Nephron progenitor cell (in vitro differentiated cells): ENCODE data around the gene PRKCZ.

Experiments used
- DNase-seq: peaks from one replicate; pipeline ENCODE4 v3.0.0; 2021
- H3K27ac Mint-ChIP-seq: 2 replicates; pipeline ENCODE4 v1.8.0; 2021; ENCODE audit warnings: mild to moderate bottlenecking, moderate library complexity, mixed read lengths
- H3K27me3 Mint-ChIP-seq: 2 replicates; pipeline ENCODE4 v1.8.0; 2021; ENCODE audit warnings: mild to moderate bottlenecking, low read depth, mixed read lengths; ENCODE audit not compliant: poor library complexity
- H3K36me3 Mint-ChIP-seq: 2 replicates; pipeline ENCODE4 v1.8.0; 2021; ENCODE audit warnings: low read depth, mixed read lengths
- H3K4me1 Mint-ChIP-seq: 2 replicates; pipeline ENCODE4 v1.8.0; 2021; ENCODE audit warnings: mixed read lengths
- H3K4me3 Mint-ChIP-seq: 2 replicates; pipeline ENCODE4 v1.8.0; 2021; ENCODE audit warnings: mild to moderate bottlenecking, moderate library complexity, mixed read lengths
- H3K9me3 Mint-ChIP-seq: 2 replicates; pipeline ENCODE4 v1.8.0; 2021; ENCODE audit warnings: mild to moderate bottlenecking, moderate library complexity, mixed read lengths
- TF ChIP-seq, protein P1 (sequence below): fragments of 200-600 bp; sonication (generic); IDR thresholded peaks from 2 replicates; pipeline ENCODE4 v1.5.0; 2021; ENCODE audit warnings: antibody characterized with exemption

Gene PRKCZ

DNA sequence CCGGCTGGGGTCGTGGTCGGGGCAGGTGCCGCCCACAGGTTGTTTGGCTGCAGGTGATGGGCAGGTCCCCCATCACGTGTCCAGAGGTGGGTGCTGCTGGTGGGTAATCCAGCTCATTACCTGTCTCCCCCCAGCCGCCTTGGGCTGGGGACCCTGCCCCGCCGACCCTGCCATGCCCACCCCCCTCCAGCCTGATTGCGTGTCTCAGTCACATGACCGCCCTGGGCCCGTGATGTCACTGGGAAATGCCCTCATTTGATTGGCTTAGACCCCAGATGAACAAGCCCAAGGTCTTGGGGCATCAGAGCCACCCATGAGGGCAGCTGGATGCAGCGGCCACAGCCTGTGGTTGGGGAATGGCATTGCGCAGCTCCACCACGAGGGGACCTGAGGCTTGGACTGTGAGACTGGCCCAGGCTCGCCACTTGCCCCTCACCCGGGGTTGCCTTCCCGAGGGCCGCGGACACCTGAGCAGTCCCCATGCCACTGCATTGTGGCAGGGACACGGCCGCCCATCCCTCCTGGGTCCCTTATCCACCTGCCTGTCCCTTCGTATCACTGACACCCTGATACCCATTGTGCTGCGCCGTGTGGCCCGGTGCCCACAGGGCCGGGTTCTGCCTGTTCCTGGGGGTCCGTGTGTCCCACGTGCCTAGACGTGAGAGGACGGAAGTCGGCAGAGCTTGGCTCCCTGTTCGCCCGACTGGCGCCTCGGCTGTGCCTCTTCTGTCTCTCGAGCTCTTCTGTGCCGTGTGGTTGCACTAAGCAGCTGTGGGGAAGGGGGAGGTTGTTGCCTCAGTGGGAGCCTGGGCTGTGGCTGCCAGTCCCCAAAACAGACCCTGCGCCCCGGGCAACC lies 76.3 kb downstream of the PRKCZ start:
- peaks cover 18% of the 10 kb centered on the region for H3K4me1 Mint-ChIP-seq
- H3K9me3 Mint-ChIP-seq, result peaks cover 8% of the 10 kb centered on the region
- peaks cover under 1% of the 10 kb centered on the region for H3K36me3 Mint-ChIP-seq
- no peaks in the 10 kb centered on the region for H3K27me3 Mint-ChIP-seq
- TF ChIP-seq, protein P1, sequence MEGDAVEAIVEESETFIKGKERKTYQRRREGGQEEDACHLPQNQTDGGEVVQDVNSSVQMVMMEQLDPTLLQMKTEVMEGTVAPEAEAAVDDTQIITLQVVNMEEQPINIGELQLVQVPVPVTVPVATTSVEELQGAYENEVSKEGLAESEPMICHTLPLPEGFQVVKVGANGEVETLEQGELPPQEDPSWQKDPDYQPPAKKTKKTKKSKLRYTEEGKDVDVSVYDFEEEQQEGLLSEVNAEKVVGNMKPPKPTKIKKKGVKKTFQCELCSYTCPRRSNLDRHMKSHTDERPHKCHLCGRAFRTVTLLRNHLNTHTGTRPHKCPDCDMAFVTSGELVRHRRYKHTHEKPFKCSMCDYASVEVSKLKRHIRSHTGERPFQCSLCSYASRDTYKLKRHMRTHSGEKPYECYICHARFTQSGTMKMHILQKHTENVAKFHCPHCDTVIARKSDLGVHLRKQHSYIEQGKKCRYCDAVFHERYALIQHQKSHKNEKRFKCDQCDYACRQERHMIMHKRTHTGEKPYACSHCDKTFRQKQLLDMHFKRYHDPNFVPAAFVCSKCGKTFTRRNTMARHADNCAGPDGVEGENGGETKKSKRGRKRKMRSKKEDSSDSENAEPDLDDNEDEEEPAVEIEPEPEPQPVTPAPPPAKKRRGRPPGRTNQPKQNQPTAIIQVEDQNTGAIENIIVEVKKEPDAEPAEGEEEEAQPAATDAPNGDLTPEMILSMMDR, result no peak
- no peak overlapping the region for H3K4me3 Mint-ChIP-seq
- DNase-seq, result no peak
- no peak overlapping the region for H3K27ac Mint-ChIP-seq

DNA sequence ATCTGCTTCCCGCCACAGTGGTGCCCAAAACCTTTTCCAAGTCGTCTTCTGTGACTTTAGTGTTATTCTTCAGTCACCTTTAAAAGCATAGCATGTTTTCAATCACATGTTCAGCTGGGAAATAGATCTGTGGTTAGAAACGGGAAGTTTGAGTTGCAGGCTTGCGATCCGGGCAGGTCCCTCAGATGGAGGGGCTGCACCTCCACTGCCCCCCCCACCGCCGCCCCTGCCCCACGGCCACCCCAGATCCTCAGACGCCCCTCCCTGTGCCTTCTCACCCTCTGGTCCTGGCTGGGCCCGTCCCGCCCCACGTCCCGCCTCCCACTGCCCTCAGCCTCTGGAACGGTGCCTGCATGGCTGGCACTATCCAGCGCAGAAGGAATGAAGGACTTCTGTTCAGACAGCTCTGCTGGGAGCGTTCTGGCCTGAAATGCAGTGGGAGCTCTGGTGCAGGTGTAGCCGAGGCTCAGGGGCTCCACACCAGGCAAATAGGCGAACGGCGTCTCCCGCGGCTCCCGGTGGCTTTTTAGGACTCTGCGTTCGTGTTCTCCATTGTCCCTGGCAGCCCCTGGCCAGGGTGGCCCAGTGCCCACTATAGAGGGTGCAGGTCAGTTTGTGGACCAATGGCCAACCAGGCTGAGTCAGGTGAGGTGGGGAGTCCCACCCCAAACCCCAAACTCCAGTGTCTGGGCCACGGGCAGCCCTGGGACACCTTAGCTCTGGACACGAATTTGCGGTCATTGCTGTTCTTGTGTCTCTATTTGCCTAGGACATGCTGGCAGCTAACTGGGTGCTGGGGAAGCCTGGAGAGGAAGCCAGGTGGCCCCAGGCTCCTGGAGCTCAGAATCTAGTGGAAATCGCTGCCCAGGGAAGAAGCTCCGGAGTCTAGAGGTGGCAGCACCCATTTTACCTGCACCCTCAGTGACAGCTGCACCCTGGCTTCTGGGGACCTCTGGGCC lies 77.3 kb downstream of the PRKCZ start:
- H3K9me3 Mint-ChIP-seq, result peaks cover 4% of the 10 kb centered on the region

DNA sequence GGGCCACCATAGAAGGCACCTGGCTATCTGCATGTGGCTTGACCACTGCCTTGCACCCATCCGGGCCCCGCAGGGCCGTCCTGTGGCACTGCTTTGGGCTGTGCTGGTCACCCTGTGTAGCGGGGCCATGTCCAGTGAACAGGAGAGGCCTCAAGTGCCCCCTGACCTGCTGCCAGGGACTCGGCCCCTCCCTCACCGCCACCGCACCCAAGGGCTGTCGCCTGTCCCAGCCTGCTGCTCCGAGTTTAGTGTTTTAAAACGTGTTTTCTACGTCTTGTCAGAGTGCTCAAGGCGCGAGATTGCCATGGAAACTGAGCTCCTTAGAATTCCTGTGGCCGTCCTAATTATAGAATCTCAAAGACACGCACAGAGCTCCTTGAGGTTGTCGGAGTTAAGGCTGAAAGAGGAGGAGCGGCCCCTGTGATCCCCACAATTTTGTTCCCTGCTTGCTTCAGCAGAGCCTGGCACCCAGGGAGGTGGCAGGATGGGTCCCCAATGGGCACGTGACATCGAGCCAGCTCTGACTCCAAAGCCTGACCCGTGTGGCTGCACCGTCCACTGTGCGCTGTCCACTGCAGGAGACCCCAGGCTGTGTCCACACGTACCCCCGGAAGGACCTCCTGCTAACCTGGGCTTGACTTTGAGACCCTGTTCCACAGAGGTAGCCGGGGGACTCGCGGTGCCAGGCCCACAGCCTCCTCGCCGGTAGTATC lies 78.1 kb downstream of the PRKCZ start:
- Mint-ChIP-seq H3K27ac (peak overlapping the region; percentile 49), H3K9me3 (peaks cover 4% of the 10 kb centered on the region), H3K27me3 (no peaks in the 10 kb centered on the region), H3K36me3 (no peaks in the 10 kb centered on the region), H3K4me1 (peaks cover 35% of the 10 kb centered on the region), H3K4me3 (no peak overlapping the region)
- DNase-seq, result no peak
- TF ChIP-seq, protein P1, result no peak

More for the DNA sequence above, 77.3 kb downstream of the PRKCZ start:
- Mint-ChIP-seq H3K27ac (no peak overlapping the region), H3K4me3 (no peak overlapping the region), H3K27me3 (no peaks in the 10 kb centered on the region), H3K4me1 (peaks cover 27% of the 10 kb centered on the region), H3K36me3 (no peaks in the 10 kb centered on the region)
- DNase-seq, result no peak
- TF ChIP-seq, protein P1, result no peak

DNA sequence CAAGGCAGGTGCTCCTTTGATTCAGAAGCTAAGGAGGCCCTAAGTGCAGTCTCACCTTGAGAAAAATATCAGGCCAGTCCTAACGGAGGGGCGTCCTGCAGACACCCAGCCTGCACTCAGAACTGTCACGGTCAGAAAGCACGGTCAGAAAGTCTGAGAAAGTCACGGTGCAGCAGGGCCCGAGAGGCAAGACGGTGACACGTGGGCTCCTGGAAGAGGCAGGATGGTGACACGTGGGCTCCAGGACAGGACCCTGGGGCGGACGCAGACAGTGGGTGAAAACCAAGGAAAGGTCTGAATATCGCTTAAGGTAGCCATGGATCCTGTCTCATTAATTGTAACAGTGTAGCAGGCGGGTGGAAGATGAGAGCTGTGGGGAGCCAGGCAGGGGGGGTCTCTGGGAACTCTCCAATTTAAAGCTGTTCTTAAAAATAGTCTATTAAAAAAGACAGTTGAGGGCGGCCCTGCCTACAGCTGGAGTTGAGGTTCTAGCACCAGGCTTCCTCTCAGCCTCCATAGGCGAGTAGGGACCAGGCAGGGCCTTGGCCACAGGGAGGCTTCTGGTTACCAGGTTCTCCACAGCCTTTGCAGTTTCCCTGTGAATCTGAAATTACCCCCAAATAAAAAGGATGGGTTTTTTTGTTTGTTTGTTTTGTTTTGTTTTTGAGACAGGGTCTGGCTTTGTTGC lies 79.2 kb downstream of the PRKCZ start:
- peak overlapping the region; percentile 60 for H3K27ac Mint-ChIP-seq
- TF ChIP-seq, protein P1, result no peak
- H3K9me3 Mint-ChIP-seq, result no peaks in the 10 kb centered on the region
- H3K4me3 Mint-ChIP-seq, result no peak overlapping the region
- H3K27me3 Mint-ChIP-seq, result no peaks in the 10 kb centered on the region
- H3K36me3 Mint-ChIP-seq, result no peaks in the 10 kb centered on the region
- DNase-seq, result no peak
- peaks cover 39% of the 10 kb centered on the region for H3K4me1 Mint-ChIP-seq

DNA sequence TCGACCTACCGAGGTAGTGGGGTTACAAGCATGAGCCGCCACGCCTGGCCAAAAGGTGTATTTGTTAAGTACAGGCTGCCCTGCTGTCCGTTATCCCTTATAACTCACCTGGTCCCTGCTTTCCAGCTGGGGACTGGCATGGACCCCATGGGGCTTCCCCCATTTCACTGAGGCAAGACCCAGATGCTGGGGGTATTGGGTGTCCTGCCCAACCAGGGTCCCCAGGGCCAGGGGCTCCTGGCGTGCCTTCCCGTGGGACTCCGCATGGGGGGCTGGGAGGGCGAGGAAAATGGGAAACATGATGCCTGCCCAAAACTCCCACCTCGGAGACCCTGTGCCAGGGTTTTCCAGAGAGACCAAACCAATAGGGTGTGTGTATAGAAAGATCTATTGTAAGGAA lies 79.9 kb downstream of the PRKCZ start:
- DNase-seq, result no peak
- Mint-ChIP-seq H3K27ac (no peak overlapping the region), H3K36me3 (no peaks in the 10 kb centered on the region), H3K9me3 (no peaks in the 10 kb centered on the region), H3K4me1 (peaks cover 42% of the 10 kb centered on the region), H3K27me3 (no peaks in the 10 kb centered on the region), H3K4me3 (no peak overlapping the region)
- TF ChIP-seq, protein P1, result no peak
